GM12878 (cell line): ENCODE measurements around the gene MYCBP. TPM values are rescaled to one million over a fixed set of nuclear protein-coding genes. Genes with fewer than 3 reads are reported as not detected.

ENCODE experiments used
- ATAC-seq: fragments of 200-7000 bp; cut with Tn5 transposase; 3 replicates; pipeline ENCODE4 v1.9.1; 2020; ENCODE audit warnings: mild to moderate bottlenecking, moderate library complexity
- BruUV-seq: library from RNA; stranded (reverse); fragments of 400-500 nt; replicated peaks from 2 replicates; lab custom pipeline; 2021; lab: Mats Ljungman, UMichigan
- CTCF ChIA-PET: fragments of 300-600 bp; sonication (Branson Sonifier 250); formaldehyde crosslinking; extraction: SDS; loops from one replicate; lab custom pipeline; 2021; ENCODE audit warnings: inconsistent platforms; lab: Yijun Ruan, JAX
- POLR2A ChIA-PET: fragments of 350-600 bp; formaldehyde crosslinking; extraction: SDS; loops from one replicate; lab custom pipeline; 2021; ENCODE audit warnings: inconsistent platforms; lab: Charles Lee
- RAD21 ChIA-PET: fragments of 300-600 bp; sonication (Branson Sonifier 250); formaldehyde crosslinking; loops from one replicate; lab custom pipeline; 2023; ENCODE audit warnings: antibody characterized with exemption; ENCODE audit not compliant: unreplicated experiment; lab: Charles Lee
- SMC1A ChIA-PET: fragments of 300-600 bp; sonication (Branson Sonifier 250); formaldehyde crosslinking; loops from one replicate; lab custom pipeline; 2023; ENCODE audit not compliant: unreplicated experiment, uncharacterized antibody; lab: Charles Lee
- DNase-seq: peaks from one replicate; pipeline ENCODE4 v3.0.0-alpha.2; 2011; ENCODE audit warnings: low read depth, low spot score
- FAIRE-seq: peaks from 3 replicates; lab custom pipeline; 2011; peaks lifted over from hg19 to GRCh38; lab: Jason Lieb, UNC
- H2AFZ ChIP-seq: 2 replicates; pipeline ENCODE4 v1.6.0; 2011; ENCODE audit warnings: low read depth, low read length, control low read depth; ENCODE audit not compliant: control insufficient read depth
- H3K27ac ChIP-seq: 2 replicates; pipeline ENCODE4 v1.5.1; 2011; ENCODE audit warnings: control low read depth; ENCODE audit not compliant: control insufficient read depth, insufficient read depth
- H3K27me3 ChIP-seq, 2 experiments: replicated peaks in 1 of 2; 2 replicates each; pipeline versions ENCODE4 v1.6.0 to v1.6.1; 2011; ENCODE audit warnings: low read length in 1 of 2; ENCODE audit not compliant: control insufficient read depth in 2 of 2, insufficient read depth in 2 of 2
- H3K36me3 ChIP-seq, 2 experiments: 2 replicates each; pipeline ENCODE4 v1.5.1; 2011; ENCODE audit warnings: low read length in 1 of 2; ENCODE audit not compliant: control insufficient read depth in 2 of 2, insufficient read depth in 2 of 2
- H3K4me1 ChIP-seq: 2 replicates; pipeline ENCODE4 v1.6.1; 2011; ENCODE audit warnings: mild to moderate bottlenecking, low read length, moderate library complexity, mixed read lengths; ENCODE audit not compliant: control insufficient read depth, insufficient read depth
- H3K4me2 ChIP-seq: 2 replicates; pipeline ENCODE4 v1.6.0; 2011; ENCODE audit warnings: control low read depth; ENCODE audit not compliant: control insufficient read depth, insufficient read depth
- H3K4me3 ChIP-seq: fragments of 200-600 bp; sonication (generic); 2 replicates; pipeline ENCODE4 v1.5.1; 2016
- H3K79me2 ChIP-seq: 2 replicates; pipeline ENCODE4 v1.6.0; 2011; ENCODE audit warnings: low read length; ENCODE audit not compliant: control insufficient read depth, insufficient read depth
- H3K9ac ChIP-seq: 2 replicates; pipeline ENCODE4 v1.8.0; 2011; ENCODE audit warnings: low read length, control low read depth, mixed read lengths; ENCODE audit not compliant: control insufficient read depth, insufficient read depth
- H3K9me3 ChIP-seq: replicated peaks from 3 replicates; pipeline ENCODE4 v1.5.1; 2011; ENCODE audit warnings: mild to moderate bottlenecking, low read length; ENCODE audit not compliant: control insufficient read depth, insufficient read depth
- H4K20me1 ChIP-seq: 2 replicates; pipeline ENCODE4 v1.6.0; 2011; ENCODE audit not compliant: control insufficient read depth, insufficient read depth
- JUND ChIP-seq: IDR thresholded peaks from 2 replicates; pipeline ENCODE4 v1.6.1; 2012; ENCODE audit warnings: low read depth, mild to moderate bottlenecking, low read length, improper control_type of control experiment, moderate library complexity
- PML ChIP-seq: IDR thresholded peaks from 2 replicates; pipeline ENCODE4 v1.6.1; 2012; ENCODE audit warnings: low read length, inconsistent platforms
- SMC3 ChIP-seq: IDR thresholded peaks from 2 replicates; pipeline ENCODE4 v1.6.1; 2011; ENCODE audit warnings: low read length, improper control_type of control experiment, borderline replicate concordance
- SPI1 ChIP-seq: IDR thresholded peaks from 2 replicates; pipeline ENCODE4 v1.6.1; 2011; ENCODE audit warnings: low read depth, mild to moderate bottlenecking, low read length, moderate library complexity, borderline replicate concordance; ENCODE audit not compliant: insufficient read depth
- WGBS: methylation state at CpG from one replicate; pipeline ENCODE4 v1.1.6; 2016; ENCODE audit warnings: low lambda C conversion rate; ENCODE audit not compliant: insufficient replicate concordance, insufficient coverage; ENCODE audit errors: missing lambda C conversion rate; 5-methylcytosine and 5-hydroxymethylcytosine counted together
- in situ Hi-C: fragments of 300-500 bp; cut with MboI; formaldehyde crosslinking; loops from 9 replicates; pipeline ENCODE4 v1.14.3; 2018; ENCODE audit warnings: mixed read lengths
- intact Hi-C: fragments of 100-400 bp; cut with micrococcal nuclease; formaldehyde crosslinking; loops from one replicate; pipeline ENCODE4 v1.14.2; 2022; ENCODE audit not compliant: unreplicated experiment
- polyA plus RNA-seq, 11 experiments: library from polyadenylated mRNA; depleted of rRNA in 4 of 11; unstranded in 6 of 11; stranded (reverse) in 5 of 11; fragments of >200 nt; fragmentation: Nextera tagmentation in 4 of 11; fragmentation: Illumina TruSeq in 1 of 11; extraction: Ambion mirVana in 4 of 11; extraction: Trizol in 1 of 11; gene quantifications; 1 replicate in 1 of 11; 2 replicates in 10 of 11; pipeline versions ENCODE4 v1.2.1 to v1.2.3, GENCODE V29; 2011 to 2016; ENCODE audit warnings: inconsistent platforms in 2 of 11, missing spikeins in 2 of 11, low read depth in 1 of 11
- total RNA-seq, 4 experiments: library from RNA; depleted of rRNA in 3 of 4; stranded (reverse); fragments of >200 nt in 3 of 4; fragmentation: Illumina TruSeq in 1 of 4; extraction: Trizol in 1 of 4; gene quantifications; 2 replicates each; pipeline versions ENCODE4 v1.2.1 to v1.2.3, GENCODE V29; 2013 to 2021
- TF ChIP-seq, protein P1 (sequence below): fragments of 150-350 bp; IDR thresholded peaks from 2 replicates; pipeline ENCODE4 v1.6.1; 2016; ENCODE audit warnings: low read depth, low read length

Gene MYCBP
- total and polyA plus RNA-seq, 10 of the 15 experiments (the other 5 are each of a cell fraction or from before 2014, with no cell fraction given) = 26.1 to 210 (median 43.1) TPM

DNA sequence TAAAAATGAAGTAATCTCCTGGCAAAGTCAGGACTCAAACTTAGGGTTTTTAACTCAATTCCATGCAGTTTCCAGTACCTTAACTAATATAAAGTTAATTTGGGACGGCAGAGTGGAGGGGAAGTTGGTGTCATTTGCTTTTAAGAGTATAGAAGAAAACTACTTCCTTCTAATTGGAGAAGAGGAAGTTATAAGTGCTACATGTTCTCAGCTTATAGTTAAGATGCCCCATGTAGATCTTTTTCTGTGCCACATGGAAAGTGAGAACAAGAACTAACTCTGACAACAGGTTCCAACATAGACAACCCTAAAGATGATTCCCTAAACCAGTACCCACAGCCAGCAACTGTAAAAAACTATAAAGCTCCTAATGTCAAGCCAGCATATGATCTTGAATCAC is 25.1 kb downstream of the MYCBP start:
- TF ChIP-seq SMC3 = no peak
- TF ChIP-seq JUND = no peak
- TF ChIP-seq, protein P1, sequence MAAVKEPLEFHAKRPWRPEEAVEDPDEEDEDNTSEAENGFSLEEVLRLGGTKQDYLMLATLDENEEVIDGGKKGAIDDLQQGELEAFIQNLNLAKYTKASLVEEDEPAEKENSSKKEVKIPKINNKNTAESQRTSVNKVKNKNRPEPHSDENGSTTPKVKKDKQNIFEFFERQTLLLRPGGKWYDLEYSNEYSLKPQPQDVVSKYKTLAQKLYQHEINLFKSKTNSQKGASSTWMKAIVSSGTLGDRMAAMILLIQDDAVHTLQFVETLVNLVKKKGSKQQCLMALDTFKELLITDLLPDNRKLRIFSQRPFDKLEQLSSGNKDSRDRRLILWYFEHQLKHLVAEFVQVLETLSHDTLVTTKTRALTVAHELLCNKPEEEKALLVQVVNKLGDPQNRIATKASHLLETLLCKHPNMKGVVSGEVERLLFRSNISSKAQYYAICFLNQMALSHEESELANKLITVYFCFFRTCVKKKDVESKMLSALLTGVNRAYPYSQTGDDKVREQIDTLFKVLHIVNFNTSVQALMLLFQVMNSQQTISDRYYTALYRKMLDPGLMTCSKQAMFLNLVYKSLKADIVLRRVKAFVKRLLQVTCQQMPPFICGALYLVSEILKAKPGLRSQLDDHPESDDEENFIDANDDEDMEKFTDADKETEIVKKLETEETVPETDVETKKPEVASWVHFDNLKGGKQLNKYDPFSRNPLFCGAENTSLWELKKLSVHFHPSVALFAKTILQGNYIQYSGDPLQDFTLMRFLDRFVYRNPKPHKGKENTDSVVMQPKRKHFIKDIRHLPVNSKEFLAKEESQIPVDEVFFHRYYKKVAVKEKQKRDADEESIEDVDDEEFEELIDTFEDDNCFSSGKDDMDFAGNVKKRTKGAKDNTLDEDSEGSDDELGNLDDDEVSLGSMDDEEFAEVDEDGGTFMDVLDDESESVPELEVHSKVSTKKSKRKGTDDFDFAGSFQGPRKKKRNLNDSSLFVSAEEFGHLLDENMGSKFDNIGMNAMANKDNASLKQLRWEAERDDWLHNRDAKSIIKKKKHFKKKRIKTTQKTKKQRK = no peak
- TF ChIP-seq PML = no peak
- TF ChIP-seq SPI1 = no peak
- Histone ChIP-seq H3K79me2 (no peaks in the 10 kb centered on the region), H2AFZ (no peak overlapping the region), H3K27ac (0 out of 2 replicates have a peak overlapping the region, but pooled peaks have one; percentile 1), H3K4me3 (no peak overlapping the region), H3K9ac (no peak overlapping the region), H3K4me1 (peaks cover 2% of the 10 kb centered on the region), H3K9me3 (no peaks in the 10 kb centered on the region), H3K4me2 (no peak overlapping the region; the same call in 1 of the 2 replicates), H4K20me1 (no peaks in the 10 kb centered on the region), H3K27me3 (no peaks in the 10 kb centered on the region), H3K36me3 (peaks cover 2 to 8% of the 10 kb centered on the region in 2 experiments; a peak in 2 of 4 replicates)
- RAD21 ChIA-PET = interaction anchor here (1.0 to 1.2 kb wide), 2 partner anchors 9 to 820 kb away, joined by 3 to 5 read pairs; no protein-coding TSS in a partner anchor
- WGBS = 40% methylated on average over 1 of the region's 1 CpG
- SMC1A ChIA-PET = interaction anchor here (1.5 to 2.2 kb wide), 3 partner anchors 9 to 244 kb away, joined by 4 to 7 read pairs (median 6); no protein-coding TSS in a partner anchor
- intact Hi-C loops = no loop called here
- DNase-seq (no peak), ATAC-seq (peak; percentile 65), FAIRE-seq (no peak)
- POLR2A ChIA-PET = no interaction called here
- BruUV-seq = no TSS peak
- in situ Hi-C loops = loop anchor here (25.0 kb wide), 1 partner anchor 961 kb away; no protein-coding TSS in a partner anchor
- CTCF ChIA-PET = interaction anchor here (0.7 to 2.0 kb wide), 2 partner anchors 9 to 13 kb away, joined by 3 to 9 read pairs; no protein-coding TSS in a partner anchor
